HG02938 (cell line): ENCODE measurements around the gene PTPRJ.
A peak's percentile ranks its signal among the peaks of the same experiment; 100 is the strongest.

Experiments used
- ATAC-seq: cut with Tn5 transposase; IDR thresholded peaks from one replicate; pipeline ENCODE4 v1.9.1; 2021; ENCODE audit warnings: mild to moderate bottlenecking, moderate library complexity; ENCODE audit not compliant: unreplicated experiment

Gene PTPRJ

DNA sequence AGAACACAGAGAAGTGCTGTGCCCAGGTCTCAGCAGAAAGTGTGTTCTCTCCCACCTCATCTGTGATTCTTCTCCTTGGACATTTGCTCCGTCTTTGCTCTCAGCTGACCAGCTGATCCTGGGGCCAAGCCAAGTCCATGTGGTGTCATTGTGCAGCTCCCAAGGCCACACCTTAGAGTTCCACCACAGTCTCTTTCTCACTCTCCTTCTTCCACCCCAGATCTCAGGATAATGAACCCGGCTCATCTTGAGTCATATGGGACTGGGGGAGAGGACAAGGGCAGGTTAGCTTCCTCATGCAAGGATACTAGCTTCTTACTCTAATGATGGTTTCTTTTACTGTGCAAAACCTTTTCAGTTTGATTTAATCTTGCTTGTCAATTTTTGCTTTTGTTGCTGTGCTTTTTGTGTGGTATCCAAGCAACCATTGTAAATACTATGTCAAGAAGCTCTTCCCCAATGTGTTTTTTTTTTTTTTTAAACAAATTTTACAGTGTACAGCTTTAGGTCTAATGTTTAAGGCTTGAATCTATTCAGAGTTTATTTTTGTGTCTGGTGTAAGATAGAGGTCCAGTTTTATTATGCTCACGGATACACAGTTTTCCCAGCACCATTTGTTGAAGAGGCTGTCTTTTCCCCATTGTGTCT is 161.2 kb downstream of the PTPRJ start:
- no peak for ATAC-seq

DNA sequence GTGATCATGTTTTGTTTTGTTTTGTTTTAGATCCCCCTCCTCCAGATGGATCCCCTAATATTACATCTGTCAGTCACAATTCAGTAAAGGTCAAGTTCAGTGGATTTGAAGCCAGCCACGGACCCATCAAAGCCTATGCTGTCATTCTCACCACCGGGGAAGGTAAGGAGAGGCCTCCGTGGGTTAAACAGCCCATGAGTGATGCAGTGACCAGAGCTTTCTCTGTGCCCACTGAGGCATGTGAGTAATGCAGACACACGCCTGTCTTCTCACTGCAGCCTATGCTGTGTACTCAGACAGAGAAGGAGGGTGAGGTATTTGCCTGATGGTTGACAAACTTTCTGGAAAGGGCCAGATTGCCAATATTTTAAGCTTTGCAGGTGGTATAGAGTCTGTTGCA is 162.5 kb downstream of the PTPRJ start:
- ATAC-seq = no peak

DNA sequence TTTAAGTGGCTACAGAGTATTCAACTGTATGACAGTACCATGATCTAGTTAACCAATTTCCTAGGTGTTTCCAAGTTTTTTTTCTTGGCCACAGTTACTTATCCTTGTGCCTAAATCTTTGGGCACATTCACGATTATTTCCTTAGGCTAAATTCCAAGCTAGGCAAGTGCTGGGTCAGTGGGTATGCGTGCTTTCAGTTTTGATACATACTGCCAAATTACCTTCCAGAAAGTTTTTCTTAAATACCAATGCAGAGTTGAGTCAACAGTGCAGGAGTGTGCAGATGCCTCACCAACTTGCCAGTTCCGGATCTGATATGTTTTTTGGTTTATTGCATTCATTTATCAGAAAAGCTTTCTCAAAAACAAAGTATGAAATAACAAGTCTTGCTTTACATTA is 168.4 kb downstream of the PTPRJ start:
- ATAC-seq = no peak

DNA sequence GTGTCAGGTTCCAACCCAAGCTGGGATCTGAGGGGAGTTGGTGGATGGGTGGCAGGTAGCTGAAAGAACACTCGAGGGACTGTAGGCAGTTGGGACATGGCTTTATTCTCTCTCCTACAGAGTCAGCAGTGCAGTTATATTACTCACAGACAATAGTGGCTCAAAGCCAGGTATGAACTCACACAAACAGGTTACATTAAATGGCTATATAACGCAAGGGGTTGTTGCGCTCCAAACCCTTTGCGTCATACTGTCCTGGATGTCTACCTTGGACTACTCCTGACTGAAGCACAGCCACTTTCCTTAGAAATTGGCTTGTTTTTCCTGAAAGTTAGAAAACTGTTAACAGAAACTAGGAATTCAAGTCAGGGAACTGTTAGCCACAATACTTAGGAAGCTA is 169.9 kb downstream of the PTPRJ start:
- ATAC-seq = no peak

DNA sequence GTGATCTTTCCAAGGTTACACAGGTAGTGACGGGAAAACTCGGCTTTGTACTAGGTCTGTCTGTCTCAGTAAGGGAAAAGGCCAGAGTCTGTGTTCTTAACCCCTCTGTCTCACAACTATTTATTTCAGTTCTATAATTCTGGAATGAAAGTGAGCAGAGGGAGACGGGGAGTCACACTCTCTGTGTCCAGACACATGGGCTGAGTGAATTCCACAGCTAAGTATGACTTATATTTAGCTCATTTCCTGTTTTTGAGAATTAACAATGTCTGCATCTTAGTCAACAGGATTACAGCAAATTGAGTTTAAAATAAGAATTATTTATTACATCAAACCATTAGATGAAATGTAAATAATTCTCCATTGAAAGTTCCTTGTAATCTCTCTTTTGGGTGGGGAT is 173.8 kb downstream of the PTPRJ start:
- no peak for ATAC-seq

DNA sequence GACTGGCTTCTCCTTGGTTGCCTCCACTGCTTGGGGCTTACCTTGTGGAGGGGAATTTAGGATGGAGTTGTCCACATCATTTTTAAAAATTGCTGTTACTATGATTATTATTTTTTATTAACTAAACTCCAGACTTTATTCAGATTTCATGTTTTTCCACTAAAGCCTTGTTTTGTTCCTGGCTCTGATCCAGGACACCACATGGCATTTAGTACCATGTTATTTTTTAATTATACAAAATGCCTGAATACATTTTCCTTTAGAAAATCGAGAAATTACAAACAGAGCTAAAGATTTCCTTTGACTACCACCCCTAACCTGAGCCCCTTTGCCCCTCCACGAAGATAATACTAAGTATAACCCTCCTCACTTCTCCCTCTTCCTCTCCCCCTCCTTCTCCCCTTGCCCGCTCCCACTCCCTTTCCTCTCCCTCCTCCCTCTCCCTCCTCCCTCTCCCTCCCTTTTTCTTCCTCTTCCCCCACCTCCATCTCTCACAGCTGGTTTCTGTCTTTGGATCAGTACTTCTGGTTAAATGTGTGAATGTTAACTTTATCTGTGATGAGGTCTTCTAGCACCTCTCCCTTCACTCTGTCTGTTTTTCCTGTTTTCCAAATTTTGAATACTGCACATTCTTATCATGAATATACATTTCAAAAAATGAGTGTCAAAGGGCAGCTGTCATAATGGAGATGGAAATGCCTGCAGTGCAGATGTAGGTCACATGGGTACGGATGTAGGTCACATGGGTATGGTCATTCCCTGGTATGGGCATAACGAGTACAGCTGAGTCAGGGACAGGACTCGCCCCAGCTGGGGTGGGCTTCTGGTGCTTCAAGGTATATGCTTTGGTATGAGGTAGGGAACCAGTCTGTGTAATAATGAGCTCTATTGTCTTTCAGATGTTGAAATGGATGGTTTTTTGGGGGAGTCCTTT is 181.9 kb downstream of the PTPRJ start:
- ATAC-seq = no peak

DNA sequence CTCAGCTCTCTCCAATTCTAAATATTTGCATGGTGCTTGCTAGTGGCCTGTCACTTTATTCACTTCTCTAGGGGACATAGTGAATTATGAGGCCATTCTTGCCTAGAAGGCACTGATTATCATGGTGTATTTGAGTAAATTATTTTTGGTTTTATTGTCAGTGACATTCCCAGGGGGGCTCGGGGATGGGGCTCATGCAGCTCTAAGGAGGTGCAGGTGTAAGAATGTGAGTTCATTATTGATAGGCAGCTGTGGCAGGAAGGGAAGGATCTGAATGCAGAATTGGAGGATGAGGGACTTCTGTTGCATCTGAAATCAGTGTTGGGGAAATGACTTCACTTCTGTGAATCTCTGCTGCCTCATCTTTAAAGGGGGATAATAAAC is 182.5 kb downstream of the PTPRJ start:
- no peak for ATAC-seq

DNA sequence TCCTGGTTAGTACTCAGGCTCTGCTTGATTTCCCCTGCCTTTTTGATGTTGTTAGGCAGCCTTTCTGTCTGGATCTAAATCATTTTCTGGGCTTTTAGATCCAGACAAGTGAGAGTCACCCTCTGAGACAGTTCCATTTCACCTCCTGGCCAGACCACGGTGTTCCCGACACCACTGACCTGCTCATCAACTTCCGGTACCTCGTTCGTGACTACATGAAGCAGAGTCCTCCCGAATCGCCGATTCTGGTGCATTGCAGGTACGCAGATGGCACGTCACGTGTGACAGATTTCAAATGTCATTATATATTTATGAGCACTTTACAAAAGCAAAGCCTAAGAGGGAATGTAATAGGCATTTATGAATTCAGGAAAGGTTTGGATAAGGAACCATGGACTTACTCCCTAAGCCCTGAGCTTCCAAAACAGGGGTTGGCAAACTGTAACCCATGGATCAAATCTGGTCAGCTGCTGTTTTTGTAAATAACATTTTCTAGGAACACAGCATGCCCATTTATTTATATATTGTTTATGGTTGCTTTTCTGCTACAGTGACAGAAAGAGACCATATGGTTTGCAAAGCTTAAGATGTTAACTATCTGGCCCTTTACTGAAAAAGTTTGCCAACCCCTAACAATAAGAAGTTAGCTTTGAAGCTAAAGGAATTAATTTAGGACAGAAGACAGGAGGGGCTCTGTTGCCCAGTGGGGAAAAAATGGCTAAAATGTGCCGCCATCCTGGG is 183.2 kb downstream of the PTPRJ start:
- ATAC-seq = no peak

DNA sequence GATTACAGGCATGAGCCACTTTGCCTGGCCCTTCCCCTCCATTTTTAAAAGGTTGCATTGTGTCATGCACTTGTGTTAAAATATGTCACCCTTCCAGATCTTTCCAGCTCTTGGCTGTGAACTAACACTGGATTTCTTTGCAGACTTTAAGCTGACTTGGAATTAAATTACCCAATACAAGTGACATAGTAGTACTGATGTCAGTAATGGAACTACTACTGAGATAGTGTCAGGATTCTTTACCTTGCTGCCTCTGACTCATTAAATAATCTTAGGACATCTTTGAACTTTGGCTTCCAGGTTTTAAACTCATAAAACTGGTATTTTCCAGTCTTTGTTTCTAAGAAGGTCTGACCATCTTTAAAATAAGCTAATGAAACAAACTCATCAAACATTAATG is 184.5 kb downstream of the PTPRJ start:
- no peak for ATAC-seq

DNA sequence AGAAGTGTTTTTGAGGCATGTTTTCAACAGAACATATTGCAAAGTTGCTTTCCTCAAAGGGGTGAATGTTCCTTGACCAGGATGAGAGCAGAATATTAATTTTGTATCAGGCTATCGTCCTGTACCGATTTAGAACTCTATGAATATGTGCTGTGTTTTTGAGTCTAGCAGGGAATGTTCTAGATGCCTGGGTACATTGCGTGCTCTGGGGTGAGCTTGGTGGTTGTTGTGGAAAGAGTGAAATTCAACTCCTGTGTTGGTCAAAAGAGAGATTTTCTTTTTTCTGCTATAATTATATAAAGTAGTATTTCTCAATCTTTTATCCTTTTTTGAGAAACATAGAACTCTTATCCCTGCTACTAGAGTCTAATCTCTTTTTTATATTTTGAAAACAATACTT is 185.1 kb downstream of the PTPRJ start:
- no peak for ATAC-seq

DNA sequence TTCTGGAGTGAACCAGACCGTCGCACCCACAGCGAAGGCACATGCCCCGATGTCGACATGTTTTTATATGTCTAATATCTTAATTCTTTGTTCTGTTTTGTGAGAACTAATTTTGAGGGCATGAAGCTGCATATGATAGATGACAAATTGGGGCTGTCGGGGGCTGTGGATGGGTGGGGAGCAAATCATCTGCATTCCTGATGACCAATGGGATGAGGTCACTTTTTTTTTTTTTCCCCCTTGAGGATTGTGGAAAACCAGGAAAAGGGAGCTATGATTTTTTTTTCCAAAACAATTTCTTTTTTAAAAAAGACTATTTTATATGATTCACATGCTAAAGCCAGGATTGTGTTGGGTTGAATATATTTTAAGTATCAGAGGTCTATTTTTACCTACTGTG is 187.0 kb downstream of the PTPRJ start:
- ATAC-seq = no peak

DNA sequence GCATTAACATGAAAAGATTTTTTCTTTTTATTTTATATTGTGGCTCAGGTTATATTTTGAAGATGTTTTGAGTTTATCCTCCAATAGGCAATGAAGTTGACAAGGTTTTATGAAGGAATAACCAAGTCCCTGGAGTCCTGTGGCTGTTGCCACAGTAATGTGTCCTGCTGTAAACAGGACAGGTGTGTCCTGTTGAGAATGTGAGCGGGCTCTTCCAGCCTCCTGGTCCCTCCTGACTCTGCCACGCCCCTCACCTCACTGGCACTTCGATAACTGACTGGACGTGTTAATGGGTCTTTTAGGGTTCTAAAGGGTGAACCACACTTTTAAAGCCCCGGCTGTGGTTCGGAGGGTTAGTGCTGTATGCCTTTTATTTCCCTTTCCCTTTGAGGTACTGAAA is 188.5 kb downstream of the PTPRJ start:
- no peak for ATAC-seq

DNA sequence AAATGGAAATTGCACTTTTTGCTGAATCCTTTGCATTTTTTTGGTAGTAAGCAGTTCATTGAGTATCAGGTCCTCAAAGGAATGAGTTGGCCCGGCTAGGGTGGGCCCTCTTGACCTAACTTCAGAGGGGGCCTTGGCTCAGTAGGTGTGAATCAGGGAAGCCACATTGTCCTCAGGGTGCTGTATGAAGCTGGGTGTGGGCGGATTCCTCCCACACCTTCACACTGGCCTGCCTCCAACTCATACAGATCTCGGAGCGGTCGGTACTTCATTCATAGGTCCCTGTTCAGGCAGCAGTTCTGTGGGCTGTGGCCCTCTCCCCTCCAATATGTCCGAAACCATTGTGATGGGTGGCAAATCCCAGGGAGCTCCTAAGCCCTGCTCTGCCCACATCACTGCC is 188.9 kb downstream of the PTPRJ start:
- no peak for ATAC-seq

DNA sequence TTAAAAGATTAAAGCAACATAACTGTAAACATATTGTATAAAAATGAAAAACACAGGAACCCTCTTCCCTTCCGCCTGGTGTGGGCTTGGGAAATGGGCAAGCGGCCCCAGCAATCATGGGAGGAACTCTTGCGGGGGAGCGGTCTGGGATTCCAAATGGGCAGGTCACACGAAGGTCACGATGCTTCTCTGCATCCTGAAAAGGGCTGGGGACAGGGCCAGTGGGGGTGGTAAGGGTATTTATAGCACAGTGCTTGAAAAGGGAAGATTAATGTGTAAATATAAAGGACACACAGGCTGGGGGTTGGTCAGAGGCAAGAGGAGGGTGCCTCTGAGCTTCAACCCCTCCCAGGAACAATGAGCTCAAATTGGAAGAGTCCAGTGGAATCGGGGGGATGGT is 189.4 kb downstream of the PTPRJ start:
- ATAC-seq = no peak

DNA sequence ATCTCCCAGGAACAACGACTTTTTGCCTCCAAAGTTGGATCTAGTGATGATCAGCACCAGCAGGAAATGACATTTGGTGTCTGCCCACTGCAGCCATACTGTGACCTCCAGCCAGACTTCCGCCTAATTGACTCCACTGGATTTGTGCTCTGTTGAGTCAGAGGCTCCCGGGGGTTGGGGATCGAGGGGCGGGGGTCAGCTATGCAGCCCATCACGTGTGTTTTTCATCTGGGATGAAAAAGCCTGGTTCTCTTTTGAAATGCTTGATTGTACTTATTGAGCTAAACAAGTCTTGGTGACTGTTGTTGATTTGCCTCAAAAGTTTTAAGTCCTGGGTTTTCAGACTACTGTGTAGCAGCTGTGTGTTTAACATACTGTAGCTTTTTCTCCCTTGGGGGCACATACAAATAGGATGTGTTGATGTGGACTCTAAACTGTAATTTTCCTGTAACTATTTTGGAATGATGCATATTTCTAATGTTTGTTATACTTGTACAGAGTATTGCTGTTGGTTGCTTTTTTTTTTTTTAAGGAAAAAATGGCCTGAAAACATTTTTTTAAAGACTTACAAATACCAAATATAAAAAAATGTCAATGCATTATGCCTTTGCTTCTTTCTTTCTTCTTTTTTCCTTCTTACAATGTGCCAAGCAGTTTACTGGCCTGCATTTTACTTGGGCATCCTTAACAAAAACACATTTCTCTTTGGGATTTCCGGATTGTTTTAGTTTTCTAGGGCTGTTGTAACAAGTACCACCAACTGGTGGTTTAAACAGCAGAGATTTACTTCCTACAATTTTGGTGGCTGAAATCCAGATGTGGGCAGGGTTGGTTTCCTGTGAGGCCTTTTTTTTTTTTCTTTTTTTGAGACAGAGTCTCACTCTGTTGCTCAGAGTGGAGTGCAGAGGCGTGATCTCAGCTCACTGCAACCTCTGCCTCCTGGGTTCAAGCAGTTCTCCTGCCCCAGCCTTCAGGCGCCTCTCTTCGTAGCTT is 190.2 kb downstream of the PTPRJ start:
- ATAC-seq = no peak

DNA sequence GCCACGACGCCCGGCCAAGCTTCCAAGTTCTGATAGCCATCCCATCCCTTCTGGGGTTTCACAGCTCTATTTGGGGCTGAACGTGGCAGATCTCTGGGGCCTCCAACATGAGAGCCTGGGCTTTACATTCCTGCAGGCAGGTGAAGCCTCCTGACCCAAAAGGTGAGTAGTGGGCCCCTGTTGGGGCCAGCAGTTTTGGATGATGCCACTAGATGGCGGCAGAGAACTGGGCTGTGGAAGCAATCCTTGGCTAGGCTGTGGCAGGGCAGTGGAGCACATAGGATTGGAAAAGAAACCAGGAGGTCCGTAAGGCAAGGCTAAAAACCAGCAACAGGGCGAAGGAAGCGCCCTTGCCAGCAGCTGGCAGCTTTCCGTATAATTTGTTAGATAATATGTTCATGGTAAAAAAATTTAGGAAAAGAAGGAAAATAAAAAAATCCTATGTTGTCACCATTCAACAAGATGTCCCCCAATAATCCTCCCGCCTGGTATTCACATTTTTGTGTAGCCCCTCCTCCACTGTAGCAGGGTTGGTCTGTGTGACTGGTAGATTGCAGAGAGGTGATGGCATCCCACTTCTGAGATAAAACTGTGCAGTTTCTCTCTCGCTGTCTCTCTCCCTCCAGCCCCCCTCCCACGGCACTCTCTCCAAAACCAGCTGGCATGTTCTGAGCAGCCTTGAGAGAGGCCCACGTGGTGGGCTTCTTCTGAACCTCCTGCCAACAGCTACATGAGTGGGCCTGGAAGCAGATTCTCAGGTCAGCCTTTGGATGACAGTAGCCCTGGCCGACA is 192.7 kb downstream of the PTPRJ start:
- peak; percentile 52 for ATAC-seq

DNA sequence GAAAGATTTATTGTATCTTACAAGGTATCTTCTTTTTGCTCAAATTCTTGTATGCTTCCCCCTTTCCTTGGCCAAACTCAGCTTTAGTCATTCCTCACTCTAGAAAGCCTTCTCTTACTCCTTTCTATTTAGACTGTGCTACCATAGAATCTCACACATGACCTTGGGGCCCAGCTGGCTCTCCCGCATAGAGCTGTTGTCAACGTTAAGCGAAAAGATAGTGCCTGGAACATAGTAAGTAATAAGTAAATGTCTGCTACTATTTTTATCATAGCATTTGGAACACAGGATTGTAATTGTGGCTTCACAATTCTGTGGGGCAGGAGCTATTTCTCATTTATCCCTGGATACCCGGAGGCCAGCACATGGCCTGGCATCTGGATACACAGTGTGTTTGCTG is 197.3 kb downstream of the PTPRJ start:
- ATAC-seq = no peak

DNA sequence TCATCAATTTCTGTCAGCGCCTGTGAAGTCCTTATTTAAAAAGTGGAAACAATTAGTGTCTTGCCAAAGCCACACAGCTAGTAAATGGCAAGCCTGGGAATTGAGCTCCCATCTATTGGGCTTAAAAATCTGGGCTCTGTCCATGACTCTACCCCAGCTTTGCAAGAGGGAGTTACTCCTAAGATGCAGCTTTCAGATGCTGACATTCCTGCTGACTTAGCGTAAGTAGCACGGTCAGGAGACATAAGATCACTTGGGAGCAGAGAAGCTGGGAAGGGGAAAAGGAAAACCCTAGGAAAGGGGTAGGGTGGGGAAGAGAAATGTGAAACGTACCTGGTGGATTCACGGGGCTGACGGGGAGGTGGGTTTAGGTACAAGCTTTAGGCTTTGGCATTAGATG is 200.3 kb downstream of the PTPRJ start:
- no peak for ATAC-seq

DNA sequence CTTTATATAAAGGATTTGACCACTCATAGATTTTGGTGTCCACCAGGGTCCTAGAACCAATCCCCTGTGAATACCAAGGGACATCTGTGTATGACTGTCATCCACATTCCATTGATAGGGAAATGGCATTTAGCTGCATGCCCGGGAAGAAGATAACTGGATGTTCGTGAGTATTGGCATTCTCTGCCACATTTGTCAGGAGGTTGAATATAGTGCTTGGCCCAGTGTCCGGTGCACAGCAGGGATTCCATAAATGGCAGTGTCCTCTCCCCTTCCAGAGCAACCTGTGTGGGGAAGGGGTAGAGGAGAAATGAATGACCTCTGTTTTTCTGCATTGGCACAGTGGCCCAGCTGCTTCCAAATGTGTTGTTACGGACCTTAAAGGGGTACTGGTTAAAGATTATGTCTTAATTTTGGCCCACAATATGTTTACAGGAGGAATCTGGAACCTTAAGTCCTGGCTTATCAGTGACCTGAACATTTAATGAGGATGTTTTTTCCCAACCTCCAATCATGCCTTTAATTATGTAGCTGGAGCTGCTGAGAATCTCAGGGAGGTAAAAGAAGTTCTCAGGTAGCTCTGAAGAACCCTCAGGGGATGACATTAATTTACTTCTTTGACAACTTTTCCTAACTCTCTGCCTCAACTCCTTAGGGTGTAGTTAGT is 202.6 kb downstream of the PTPRJ start:
- ATAC-seq = no peak
